GM19463 (cell line): ENCODE data around the gene KYNU.
"Not testable (repeated sequence)": the region's sequence is repeated elsewhere in the genome, so short reads cannot be mapped to it uniquely, and the experiment has no call there.

Experiments
- ATAC-seq: cut with Tn5 transposase; IDR thresholded peaks from one replicate; pipeline ENCODE4 v1.9.1; 2021; ENCODE audit warnings: mild to moderate bottlenecking, moderate library complexity; ENCODE audit not compliant: unreplicated experiment

KYNU gene

DNA sequence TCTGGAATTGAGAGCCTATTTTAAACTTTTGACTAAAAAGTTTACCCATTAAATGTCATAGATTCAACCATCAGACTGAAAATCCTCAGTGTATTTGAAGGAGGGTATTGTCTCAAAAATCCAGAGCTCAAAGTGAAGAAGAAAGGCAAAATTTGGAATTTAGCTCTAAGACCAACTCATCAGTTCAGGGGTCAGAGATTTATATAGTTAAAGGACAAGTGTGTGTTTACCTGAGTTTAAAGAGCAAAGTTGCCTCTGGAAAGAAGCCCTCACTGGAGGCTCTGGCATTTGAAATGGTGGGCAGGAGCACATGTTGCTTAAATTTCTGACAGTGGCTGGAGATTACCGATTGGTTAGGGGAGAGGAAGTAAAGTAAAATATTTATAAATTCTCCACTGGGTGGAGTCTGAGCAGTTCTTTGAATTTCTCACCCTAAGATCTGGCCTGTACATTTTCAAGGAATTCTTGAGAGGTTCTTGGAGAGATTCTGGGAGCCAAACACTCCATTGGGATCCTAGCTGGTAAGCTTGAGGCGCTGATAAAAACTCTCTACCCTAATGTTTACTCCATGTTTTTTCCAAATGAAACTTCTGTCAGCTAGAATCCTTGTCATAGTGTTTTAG is at the start of gene KYNU:
Gene KYNU, plus strand, starts transcription at position 449 of the 623 bp plus-strand sequence. CDS start 7,704 bp downstream, outside the sequence.
- peak; percentile 47 for ATAC-seq

DNA sequence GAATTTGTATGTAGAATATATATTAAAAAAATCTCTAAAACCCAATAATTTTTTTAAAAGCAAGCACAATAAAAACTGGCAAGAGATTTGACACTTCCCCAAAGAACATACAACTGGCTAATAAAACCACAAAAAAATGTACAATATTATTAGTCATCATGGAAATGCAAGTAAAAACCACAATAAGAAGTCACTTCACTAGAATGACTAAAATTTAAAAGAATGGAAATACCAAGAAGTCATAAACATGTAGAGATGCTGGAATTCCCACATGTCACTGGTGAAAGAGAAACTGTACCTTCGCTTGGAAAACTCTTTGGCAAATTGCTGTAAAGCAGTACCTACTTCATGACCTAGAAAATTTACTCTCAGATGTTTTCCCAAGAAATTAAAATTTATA is 43.4 kb upstream of the KYNU start:
- no peak for ATAC-seq

DNA sequence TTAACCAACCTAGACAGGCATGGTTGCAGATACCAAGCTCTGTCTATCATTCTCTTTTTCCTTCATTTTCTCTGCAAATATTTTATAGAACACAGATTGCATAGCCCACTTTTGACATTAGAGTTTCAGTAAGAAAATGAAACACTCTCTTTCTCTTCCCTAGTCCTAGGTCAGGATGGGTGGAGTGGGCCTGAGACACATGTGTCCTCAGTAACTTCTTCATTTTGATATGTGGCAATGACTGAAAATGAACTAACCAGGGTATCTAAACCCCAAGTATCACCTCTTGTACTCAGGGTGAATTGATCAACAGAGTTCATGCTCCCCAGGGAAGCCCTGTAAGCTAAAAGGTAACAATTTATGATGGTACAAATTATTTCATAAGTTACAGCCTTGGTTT is 37.0 kb upstream of the KYNU start:
- no peak for ATAC-seq

DNA sequence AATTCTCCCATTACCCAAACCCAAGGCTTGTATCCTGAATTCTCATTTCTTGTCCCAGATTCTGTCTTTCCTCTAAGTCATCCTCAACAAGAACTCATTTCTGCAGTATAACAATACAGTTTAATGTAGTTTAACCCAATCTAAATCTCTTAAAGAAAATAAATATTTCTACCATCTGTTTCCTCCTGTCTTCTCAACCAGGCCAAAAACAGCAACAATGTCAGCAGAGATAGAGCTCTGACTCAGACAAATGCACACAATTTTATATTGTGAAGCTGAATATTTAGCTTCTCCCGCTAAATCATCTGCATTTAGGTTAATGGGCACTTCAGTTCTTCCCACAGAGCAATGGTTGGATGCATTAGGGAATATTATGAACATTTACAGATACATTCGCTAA is 35.7 kb upstream of the KYNU start:
- ATAC-seq: no peak

- ATAC-seq: no peak
These were observed 35.1 kb upstream of the KYNU start for GRCh38 chr2:142842369-142842768.

DNA sequence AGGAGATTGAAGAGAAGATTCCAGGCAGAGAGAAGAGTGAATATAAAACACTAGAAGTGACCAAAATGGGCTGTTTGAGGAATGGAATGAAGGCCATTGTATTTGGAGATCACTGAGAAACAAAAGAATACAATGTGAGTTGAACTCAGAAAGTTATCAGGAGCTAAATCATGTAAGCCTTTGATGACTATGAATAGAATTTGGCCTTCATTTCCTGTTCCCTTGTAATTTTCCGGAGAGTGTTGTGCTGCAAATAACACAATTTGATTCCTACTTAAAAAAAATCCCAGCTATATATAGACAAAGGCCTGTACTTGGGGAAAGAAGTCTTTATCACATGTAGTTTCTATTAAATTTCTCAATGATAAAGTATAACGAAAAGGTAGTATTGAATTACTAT is 33.7 kb upstream of the KYNU start:
- no peak for ATAC-seq

DNA sequence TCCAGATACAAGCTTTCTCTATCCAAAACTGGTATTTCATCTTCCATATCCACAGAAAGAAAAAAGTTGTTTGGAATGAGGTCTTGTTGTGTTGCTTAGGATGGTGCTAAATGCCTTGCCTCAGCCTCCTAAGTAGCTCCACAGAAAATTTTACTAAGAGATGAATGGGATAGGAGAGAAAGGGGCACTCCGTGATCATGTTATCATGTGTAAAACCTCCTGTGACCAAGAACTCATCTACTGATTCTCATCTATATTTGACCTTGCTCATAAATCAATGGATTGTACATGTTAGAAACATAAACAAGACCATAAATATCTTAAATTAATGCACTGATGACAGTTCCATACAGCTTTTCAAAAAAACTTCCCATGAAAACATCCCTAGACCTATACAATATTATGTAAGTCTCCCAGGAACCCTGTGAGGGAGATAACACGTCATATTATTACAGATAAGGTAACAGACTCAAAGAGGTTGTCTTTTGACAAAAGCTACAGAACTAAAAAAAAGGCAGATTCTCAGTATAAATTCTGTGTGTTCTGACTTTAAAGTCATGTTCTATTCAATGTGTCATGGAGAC is 29.3 kb upstream of the KYNU start:
- no peak for ATAC-seq

DNA sequence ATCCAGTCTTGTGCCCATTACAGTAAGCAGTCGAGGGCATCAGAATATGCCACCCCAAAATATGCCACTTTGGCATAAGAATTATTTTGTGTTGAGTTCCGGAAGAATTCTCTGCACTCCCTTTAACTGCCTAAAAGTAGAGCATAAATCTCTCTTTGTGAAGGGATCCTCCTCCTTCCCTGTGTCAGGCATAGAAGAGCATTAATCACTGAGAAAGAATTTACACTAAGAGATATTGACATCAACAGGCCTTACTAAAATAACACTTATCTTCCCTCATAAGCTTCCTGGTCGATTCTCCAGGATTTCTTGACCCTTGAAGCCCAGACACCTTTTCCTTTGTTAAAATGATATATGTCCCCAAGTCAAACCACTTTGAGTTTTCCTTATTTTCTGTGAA is 27.6 kb upstream of the KYNU start:
- ATAC-seq: no peak

- no peak for ATAC-seq
These were observed 23.6 kb upstream of the KYNU start for GRCh38 chr2:142853912-142854311.

DNA sequence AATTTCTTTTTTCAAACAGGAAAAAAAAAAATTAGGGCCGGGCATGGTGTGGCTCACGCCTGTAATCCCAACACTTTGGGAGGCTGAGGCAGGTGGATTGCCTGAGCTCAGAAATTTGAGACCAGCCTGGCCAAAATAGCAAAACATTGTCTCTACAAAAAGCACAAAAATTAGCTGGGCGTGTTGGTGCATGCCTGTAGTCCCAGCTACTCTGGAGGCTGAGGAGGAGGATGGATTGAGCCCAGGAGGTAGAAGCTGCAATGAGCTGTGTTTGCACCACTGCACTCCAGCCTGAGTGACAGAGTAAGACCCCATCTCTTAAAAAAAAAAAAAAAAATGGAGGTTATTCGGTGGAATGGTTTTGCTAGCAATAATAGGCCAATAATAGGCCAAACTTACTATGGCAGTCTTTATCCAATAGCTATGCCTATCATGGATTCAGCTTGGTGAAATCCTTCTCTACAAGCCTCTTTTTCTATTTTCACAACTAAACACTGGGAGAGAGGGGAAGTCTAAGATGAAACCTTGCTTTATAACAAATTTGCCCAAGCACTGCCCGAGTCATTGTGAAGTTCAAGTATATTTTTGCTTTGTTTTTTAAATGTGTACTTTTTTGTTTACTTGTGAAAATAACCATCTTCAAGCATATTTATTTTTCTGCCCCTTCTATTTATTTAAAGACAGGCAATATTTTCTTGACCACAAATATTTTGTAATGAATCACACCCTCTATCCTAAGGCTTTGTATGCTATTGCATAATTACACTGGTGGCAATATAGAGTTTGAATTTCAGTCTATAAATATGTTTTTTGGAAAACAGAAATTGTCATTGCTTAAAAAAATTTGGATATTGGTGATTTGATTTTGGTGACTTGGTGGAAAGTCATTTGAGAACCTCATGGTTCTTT is 20.0 kb upstream of the KYNU start:
- ATAC-seq: no peak

- ATAC-seq: no peak
These were observed 18.5 kb upstream of the KYNU start for GRCh38 chr2:142858961-142859360.

GRCh38 chr2:142862299-142862698 is 15.2 kb upstream of the KYNU start:
- no peak for ATAC-seq

- ATAC-seq: no peak
These were observed 14.6 kb upstream of the KYNU start for GRCh38 chr2:142862847-142863246.

- ATAC-seq: no peak
These were observed 13.9 kb upstream of the KYNU start for GRCh38 chr2:142863485-142863961.

DNA sequence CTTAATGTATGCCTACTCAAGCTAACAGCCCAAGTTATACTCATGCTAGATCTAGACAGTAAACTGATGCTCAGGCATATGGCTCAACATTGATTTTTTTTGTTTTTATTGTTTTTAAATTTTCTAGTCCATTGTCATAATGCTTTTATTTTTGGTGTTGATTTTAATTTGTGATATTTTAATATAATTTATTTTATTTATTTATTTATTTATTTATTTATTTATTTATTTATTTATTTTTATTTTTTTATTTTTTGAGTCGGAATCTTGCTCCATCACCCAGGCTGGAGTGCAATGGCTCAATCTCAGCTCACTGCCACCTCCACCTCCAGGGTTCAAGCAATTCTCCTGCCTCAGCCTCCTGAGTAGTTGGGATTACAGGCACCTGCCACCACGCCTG is 12.9 kb upstream of the KYNU start:
- ATAC-seq: not testable (repeated sequence)

DNA sequence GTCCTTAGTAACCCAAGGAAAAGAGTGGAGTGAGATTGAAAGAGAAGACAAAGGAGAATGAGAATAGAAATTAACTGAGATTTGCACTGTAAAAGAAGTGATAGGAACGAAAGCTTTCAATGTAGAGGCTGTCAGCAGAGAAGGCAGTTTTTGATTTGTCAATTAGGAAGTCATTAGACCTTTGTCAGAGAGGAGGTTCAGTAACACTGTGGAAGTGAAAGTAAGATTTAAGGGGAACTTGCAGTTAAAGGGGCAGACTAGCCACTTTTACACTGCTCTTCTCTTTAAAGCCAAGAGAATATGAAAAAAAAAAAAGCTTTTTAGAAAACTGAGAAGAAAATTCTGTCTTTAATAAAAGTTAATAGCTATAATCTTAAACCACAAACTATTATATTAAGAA is 11.5 kb upstream of the KYNU start:
- ATAC-seq: peak; percentile 97

DNA sequence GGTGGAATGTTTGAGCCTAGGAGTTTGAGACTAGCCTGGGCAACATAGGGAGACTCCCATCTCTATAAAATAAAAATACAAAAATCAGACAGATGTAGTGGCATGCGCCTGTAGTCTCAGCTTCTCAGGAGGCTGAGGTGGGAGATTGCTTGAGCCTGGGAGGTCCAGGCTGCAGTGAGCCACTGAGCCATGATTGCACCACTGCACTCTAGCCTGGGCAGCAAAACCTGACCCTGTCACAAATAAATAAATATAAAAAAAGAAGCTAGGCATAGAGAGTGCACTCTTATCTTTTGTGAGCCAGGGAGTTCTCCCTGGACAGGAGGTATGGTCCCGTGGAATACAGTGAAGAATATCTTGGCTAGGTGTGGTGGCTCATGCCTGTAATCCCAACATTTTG is 11.0 kb upstream of the KYNU start:
- peak; percentile 26 for ATAC-seq

DNA sequence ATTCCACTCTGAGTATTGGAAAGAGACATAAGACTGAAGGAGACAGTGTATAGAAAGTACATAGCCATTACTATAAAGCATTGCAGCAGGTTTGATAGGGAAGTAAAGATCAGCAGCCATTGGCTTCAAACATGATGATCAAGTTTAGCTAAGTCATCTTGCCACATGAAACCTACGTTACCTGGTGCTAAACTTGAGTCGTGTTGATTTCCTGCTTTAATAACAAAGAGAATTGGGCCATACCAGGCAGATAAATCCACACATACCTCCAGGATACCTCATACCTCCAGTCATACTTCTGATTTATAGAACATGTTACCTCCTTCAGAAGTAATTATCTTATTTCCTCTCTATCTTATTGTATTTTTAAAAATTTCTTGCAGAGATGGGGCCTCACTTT is 10.3 kb upstream of the KYNU start:
- no peak for ATAC-seq

DNA sequence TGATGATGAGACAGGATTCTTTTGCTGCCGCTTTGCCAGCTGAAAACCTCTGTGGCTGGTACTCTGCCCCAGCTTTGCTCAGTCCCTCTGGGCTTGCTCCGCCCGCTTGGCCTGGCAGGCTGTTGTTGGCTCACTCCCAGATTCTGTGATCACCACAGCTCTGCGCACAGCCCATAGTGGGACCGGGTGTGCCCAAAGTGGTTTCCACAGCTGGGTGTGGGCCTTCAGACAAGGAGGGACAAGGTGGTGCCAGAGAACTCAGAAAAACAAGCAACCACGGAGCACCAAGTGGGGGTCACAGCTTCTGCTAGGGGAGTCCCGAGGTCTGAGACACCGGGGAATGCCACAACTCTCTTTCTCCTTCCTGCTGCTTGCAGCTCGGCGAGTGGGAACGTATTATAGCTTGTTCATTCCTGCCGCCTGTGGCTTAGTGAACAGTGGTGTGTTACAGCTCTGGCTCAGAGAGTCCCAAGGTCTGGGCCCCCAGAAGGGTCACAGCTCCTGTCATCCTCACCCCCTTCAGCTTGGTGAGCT is 9.2 kb upstream of the KYNU start:
- no peak for ATAC-seq

- not testable (repeated sequence) for ATAC-seq
These were observed 8.4 kb upstream of the KYNU start for GRCh38 chr2:142869065-142869460.

DNA sequence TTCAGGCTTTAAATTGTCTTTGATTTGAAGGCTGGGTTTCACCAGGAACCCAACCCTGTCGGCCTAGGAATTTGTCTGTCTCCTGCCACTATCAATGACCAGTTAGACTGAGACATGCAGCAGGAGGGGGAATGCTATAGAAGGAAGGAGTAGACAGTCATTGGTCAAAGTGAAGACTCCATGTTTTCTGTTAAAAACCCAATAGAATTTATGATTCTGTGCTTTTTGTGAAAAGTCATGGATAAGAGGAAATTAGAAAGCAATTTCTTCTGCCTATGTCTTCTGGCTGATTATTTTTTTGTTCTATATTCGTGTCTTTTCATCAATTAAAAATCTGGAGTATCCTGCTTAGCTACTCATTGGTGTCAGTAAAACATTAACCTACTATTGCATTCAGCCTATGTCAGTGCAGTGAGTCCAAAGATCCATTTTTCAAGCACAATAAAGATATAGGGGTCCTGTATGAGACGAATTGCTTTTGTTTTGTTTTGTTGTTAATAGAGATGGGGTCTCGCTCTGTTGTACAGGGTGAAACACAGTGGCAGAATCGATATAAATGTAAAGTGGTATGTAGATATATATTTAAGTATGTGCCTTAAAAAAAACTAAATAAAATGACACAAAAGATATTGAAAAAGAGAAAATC is 7.9 kb upstream of the KYNU start:
- ATAC-seq: no peak
